Measurements from ENCODE around the gene LILRB3.
"Not testable (repeated sequence)": the region's sequence is repeated elsewhere in the genome, so short reads cannot be mapped to it uniquely, and the experiment has no call there.

Gene LILRB3

GRCh38 chr19:54193011-54193410, 29.8 kb downstream of the LILRB3 start:
- TF ChIP-seq POLR2A (IDR thresholded peaks at IDR 0.05; ENCODE audit: low read depth, low read length), result no peak
- FAIRE-seq (no peak), DNase-seq (ENCODE audit: insufficient read length, low spot score) (no peak)

GRCh38 chr19:54191811-54192453, 30.9 kb downstream of the LILRB3 start:
- no peak for DNase-seq (ENCODE audit: insufficient read length, low spot score)
- no peak for TF ChIP-seq POLR2A (IDR thresholded peaks at IDR 0.05; ENCODE audit: low read depth, low read length)
- no peak for FAIRE-seq

- DNase-seq (ENCODE audit: insufficient read length, low spot score) (peak; percentile 84), FAIRE-seq (no peak)
- TF ChIP-seq POLR2A (IDR thresholded peaks at IDR 0.05; ENCODE audit: low read depth, low read length), result peak; percentile 95
These were observed 31.6 kb downstream of the LILRB3 start, which contains the start of gene TSEN34 for GRCh38 chr19:54191011-54191810. Gene TSEN34, plus strand, starts transcription at chr19:54191308. Its CDS starts 57 bp downstream, at chr19:54191365.

GRCh38 chr19:54190503-54191010, 32.2 kb downstream of the LILRB3 start:
- DNase-seq (ENCODE audit: insufficient read length, low spot score), result peak; percentile 95
- TF ChIP-seq POLR2A (IDR thresholded peaks at IDR 0.05; ENCODE audit: low read depth, low read length), result no peak; the same call in 1 of the 2 replicates
- peak; percentile 71 for FAIRE-seq

- peak; percentile 73 for FAIRE-seq
- peak; percentile 70; the same call in 1 of the 2 replicates for TF ChIP-seq POLR2A (IDR thresholded peaks at IDR 0.05; ENCODE audit: low read depth, low read length)
These were observed 32.9 kb downstream of the LILRB3 start for GRCh38 chr19:54189735-54190502.

GRCh38 chr19:54189145-54189734, 33.6 kb downstream of the LILRB3 start, which contains the start of gene MBOAT7:
Gene MBOAT7, minus strand, starts transcription at chr19:54189580. Its CDS starts 1,072 bp downstream, at chr19:54188508.
- peak; percentile 75; the same call in 1 of the 2 replicates for TF ChIP-seq POLR2A (IDR thresholded peaks at IDR 0.05; ENCODE audit: low read depth, low read length)
- no peak for FAIRE-seq

More at GRCh38 chr19:54189735-54190502, 32.9 kb downstream of the LILRB3 start:
- peak; percentile 96 for DNase-seq (ENCODE audit: insufficient read length, low spot score)

GRCh38 chr19:54188215-54188871, 34.5 kb downstream of the LILRB3 start:
- TF ChIP-seq POLR2A (IDR thresholded peaks at IDR 0.05; ENCODE audit: low read depth, low read length), result no peak
- no peak for FAIRE-seq
- peak; percentile 85 for DNase-seq (ENCODE audit: insufficient read length, low spot score)

More at GRCh38 chr19:54189145-54189734, 33.6 kb downstream of the LILRB3 start, which contains the start of gene MBOAT7:
- DNase-seq (ENCODE audit: insufficient read length, low spot score), result no peak

- no peak for TF ChIP-seq POLR2A (IDR thresholded peaks at IDR 0.05; ENCODE audit: low read depth, low read length)
- no peak for FAIRE-seq
- no peak for DNase-seq (ENCODE audit: insufficient read length, low spot score)
These were observed 35.8 kb downstream of the LILRB3 start for GRCh38 chr19:54186934-54187381.

- no peak for TF ChIP-seq POLR2A (IDR thresholded peaks at IDR 0.05; ENCODE audit: low read depth, low read length)
- DNase-seq (ENCODE audit: insufficient read length, low spot score) (no peak), FAIRE-seq (no peak)
These were observed 36.5 kb downstream of the LILRB3 start for GRCh38 chr19:54186351-54186750.

- DNase-seq (ENCODE audit: insufficient read length, low spot score) (no peak), FAIRE-seq (no peak)
- TF ChIP-seq POLR2A (IDR thresholded peaks at IDR 0.05; ENCODE audit: low read depth, low read length), result no peak
These were observed 39.4 kb downstream of the LILRB3 start for GRCh38 chr19:54183431-54183830.

GRCh38 chr19:54181894-54182293, 40.9 kb downstream of the LILRB3 start:
- not testable (repeated sequence) for FAIRE-seq; DNase-seq (ENCODE audit: insufficient read length, low spot score)

GRCh38 chr19:54180691-54181091, 42.1 kb downstream of the LILRB3 start:
- TF ChIP-seq POLR2A (IDR thresholded peaks at IDR 0.05; ENCODE audit: low read depth, low read length), result no peak
- FAIRE-seq (no peak), DNase-seq (ENCODE audit: insufficient read length, low spot score) (no peak)
